Endodermal cell (in vitro differentiated cells): ENCODE measurements around the gene RPS14. TPM values are rescaled to one million over a fixed set of nuclear protein-coding genes. Genes with fewer than 3 reads are reported as not detected.

Experiments
- DNase-seq: peaks from one replicate; pipeline ENCODE4 v3.0.0-alpha.2; 2017
- H3K27ac ChIP-seq: 2 replicates; pipeline ENCODE4 v1.5.1; 2013; ENCODE audit warnings: mild to moderate bottlenecking, low read depth, low read length, moderate library complexity
- H3K27me3 ChIP-seq: 2 replicates; pipeline ENCODE4 v1.6.1; 2013; ENCODE audit warnings: mild to moderate bottlenecking, low read length, moderate library complexity; ENCODE audit not compliant: insufficient read depth, control insufficient read depth, poor library complexity, severe bottlenecking
- H3K36me3 ChIP-seq: 2 replicates; pipeline ENCODE4 v1.7.0; 2013; ENCODE audit warnings: mild to moderate bottlenecking, low read length, moderate library complexity; ENCODE audit not compliant: control insufficient read depth, insufficient read depth
- H3K4me1 ChIP-seq: one replicate; pipeline ENCODE4 v1.7.0; 2013; ENCODE audit warnings: low read length; ENCODE audit not compliant: control insufficient read depth, insufficient read depth
- H3K4me3 ChIP-seq: 2 replicates; pipeline ENCODE4 v1.5.1; 2013; ENCODE audit warnings: mild to moderate bottlenecking, low read length, moderate library complexity
- H3K9ac ChIP-seq: 2 replicates; pipeline ENCODE4 v1.6.1; 2013; ENCODE audit warnings: mild to moderate bottlenecking, low read length, moderate library complexity; ENCODE audit not compliant: poor library complexity, severe bottlenecking; ENCODE audit errors: extremely low read depth
- H3K9me3 ChIP-seq: 2 replicates; pipeline ENCODE4 v1.6.1; 2013; ENCODE audit warnings: mild to moderate bottlenecking, low read length, moderate library complexity; ENCODE audit not compliant: control insufficient read depth
- H3K27ac Mint-ChIP-seq: 2 replicates; pipeline ENCODE4 v1.8.0; 2020; ENCODE audit warnings: mixed read lengths
- H3K27me3 Mint-ChIP-seq: 2 replicates; pipeline ENCODE4 v1.8.0; 2021; ENCODE audit warnings: mild to moderate bottlenecking, mixed read lengths; ENCODE audit not compliant: insufficient read depth
- H3K36me3 Mint-ChIP-seq: 2 replicates; pipeline ENCODE4 v1.8.0; 2020; ENCODE audit warnings: low read depth, mixed read lengths
- H3K4me1 Mint-ChIP-seq: 2 replicates; pipeline ENCODE4 v1.8.0; 2020; ENCODE audit warnings: mixed read lengths
- H3K4me3 Mint-ChIP-seq: 2 replicates; pipeline ENCODE4 v1.8.0; 2020; ENCODE audit warnings: mild to moderate bottlenecking, moderate library complexity, mixed read lengths
- H3K9me3 Mint-ChIP-seq: 2 replicates; pipeline ENCODE4 v1.8.0; 2020; ENCODE audit warnings: mild to moderate bottlenecking, mixed read lengths
- CTCF ChIP-seq: fragments of 200-600 bp; sonication (generic); conservative IDR thresholded peaks from 2 replicates; pipeline ENCODE4 v1.5.0; 2021; ENCODE audit warnings: antibody characterized with exemption, mild to moderate bottlenecking
- WGBS, 2 experiments: methylation state at CpG; one replicate each; pipeline versions ENCODE4 v1.1.5 to v1.1.7; 2013; ENCODE audit warnings: missing lambda C conversion rate in 2 of 2, mixed read lengths in 1 of 2; ENCODE audit not compliant: insufficient coverage in 1 of 2, insufficient read length in 1 of 2; 5-methylcytosine and 5-hydroxymethylcytosine counted together
- total RNA-seq, 2 donors: library from RNA; stranded (reverse); fragmentation: NEBNext Ultra II Directional in 1 of 2; extraction: Animal tissue kit (Norgen Biotek cat#: 25700) in 1 of 2; gene quantifications; 2 replicates in 1 of 2; 3 replicates in 1 of 2; pipeline ENCODE4 v1.2.1, GENCODE V29; 2021

RPS14 gene
- total RNA-seq, 2 donors from 2014 or later, result 2,313 to 2,316 TPM

DNA sequence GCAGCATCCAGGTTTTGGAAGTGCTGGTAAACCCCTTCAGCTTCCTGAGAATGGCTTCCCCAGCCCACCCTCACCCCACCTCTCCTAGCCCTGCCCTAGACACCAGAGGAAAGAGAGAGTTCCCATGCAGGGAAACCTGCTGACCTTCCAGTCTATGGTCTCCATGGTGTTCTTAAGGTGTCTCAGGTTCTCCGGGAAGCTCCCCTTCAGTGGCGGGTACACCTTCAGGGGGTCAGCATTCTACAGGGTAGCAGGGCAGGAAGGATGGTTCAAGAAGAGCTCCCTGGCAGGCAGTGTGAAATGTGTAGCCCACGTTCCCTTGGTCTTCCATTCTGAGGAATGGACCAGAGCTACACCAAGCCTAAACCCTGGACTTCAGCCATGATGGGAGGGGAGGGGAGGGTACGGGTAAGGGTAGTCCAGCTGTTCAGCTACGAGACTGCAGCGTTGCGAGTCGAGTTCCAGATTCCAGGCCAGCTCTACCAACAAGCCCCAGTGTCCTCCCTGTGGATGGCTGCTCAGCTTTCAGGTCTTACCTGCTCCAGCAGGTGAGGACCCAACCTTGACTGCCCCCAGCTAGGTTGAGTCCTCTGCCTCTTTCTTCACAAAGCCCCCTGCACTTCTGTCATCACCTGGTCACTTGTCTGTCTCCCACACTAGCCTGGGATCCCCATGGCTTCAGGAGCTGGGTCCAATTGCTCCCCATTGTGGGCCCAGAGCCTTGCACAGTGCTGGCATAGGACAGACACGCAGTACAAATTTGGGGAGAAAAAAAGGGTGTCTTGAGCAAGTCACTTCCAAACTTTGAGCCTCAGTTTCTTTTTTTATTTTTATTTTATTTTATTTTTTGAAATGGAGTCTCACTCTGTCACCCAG, 44.4 kb downstream of the RPS14 start:
- Mint-ChIP-seq H3K9me3 (no peaks in the 10 kb centered on the region), H3K4me3 (no peak overlapping the region), H3K4me1 (peaks cover 4% of the 10 kb centered on the region), H3K36me3 (peaks cover 9% of the 10 kb centered on the region), H3K27ac (no peak overlapping the region), H3K27me3 (no peaks in the 10 kb centered on the region)
- no peak for DNase-seq
- Histone ChIP-seq H3K4me1 (no peaks in the 10 kb centered on the region), H3K27me3 (no peaks in the 10 kb centered on the region), H3K36me3 (peaks cover 4% of the 10 kb centered on the region), H3K9ac (no peak overlapping the region), H3K4me3 (no peak overlapping the region), H3K9me3 (no peaks in the 10 kb centered on the region), H3K27ac (no peak overlapping the region)
- no peak for TF ChIP-seq CTCF
- WGBS, 2 experiments, result 91 to 100% methylated on average over 5 to 9 of the region's 9 CpGs

DNA sequence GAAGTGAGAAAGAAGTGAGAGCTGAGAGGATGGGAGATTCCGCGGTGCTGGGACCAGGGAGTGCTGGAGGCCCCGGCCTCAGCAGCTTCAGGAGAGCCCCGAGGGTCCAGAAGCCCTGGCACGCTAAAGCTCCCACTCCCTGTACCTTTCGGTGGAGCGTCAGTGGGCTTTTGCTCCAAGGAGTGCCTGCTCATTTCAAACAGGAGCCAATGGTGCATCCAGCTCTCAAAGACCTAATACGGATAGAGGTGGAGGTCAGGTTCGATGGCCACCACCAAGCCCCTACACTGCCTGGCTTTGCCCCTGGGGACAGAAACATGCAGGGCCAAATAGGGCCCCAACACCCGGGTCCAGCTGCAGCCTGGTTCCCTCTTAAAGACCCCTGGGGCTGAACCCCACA, 45.0 kb downstream of the RPS14 start:
- DNase-seq, result no peak
- H3K27me3 ChIP-seq, result no peaks in the 10 kb centered on the region
- H3K4me3 ChIP-seq, result no peak overlapping the region
- no peaks in the 10 kb centered on the region for H3K4me1 Mint-ChIP-seq
- no peak for TF ChIP-seq CTCF
- H3K4me3 Mint-ChIP-seq, result no peak overlapping the region
- H3K4me1 ChIP-seq, result no peaks in the 10 kb centered on the region
- H3K27ac Mint-ChIP-seq, result no peak overlapping the region
- H3K36me3 ChIP-seq, result peaks cover 11% of the 10 kb centered on the region
- no peaks in the 10 kb centered on the region for H3K27me3 Mint-ChIP-seq
- WGBS, 2 experiments, result 95 to 96% methylated on average over 9 to 10 of the region's 10 CpGs
- H3K9me3 Mint-ChIP-seq, result no peaks in the 10 kb centered on the region
- no peaks in the 10 kb centered on the region for H3K9me3 ChIP-seq
- peaks cover 15% of the 10 kb centered on the region for H3K36me3 Mint-ChIP-seq
- no peak overlapping the region for H3K27ac ChIP-seq
- no peak overlapping the region for H3K9ac ChIP-seq

- WGBS, 2 experiments, result 94% methylated on average over 2 to 5 of the region's 5 CpGs
- no peaks in the 10 kb centered on the region for H3K27me3 ChIP-seq
- H3K27ac ChIP-seq, result no peak overlapping the region
- no peak for DNase-seq
- no peaks in the 10 kb centered on the region for H3K27me3 Mint-ChIP-seq
- TF ChIP-seq CTCF, result no peak
- no peak overlapping the region for H3K4me3 Mint-ChIP-seq
- H3K4me3 ChIP-seq, result no peak overlapping the region
- peaks cover 18% of the 10 kb centered on the region for H3K36me3 Mint-ChIP-seq
- H3K27ac Mint-ChIP-seq, result no peak overlapping the region
- H3K4me1 Mint-ChIP-seq, result no peaks in the 10 kb centered on the region
- H3K9ac ChIP-seq, result no peak overlapping the region
- no peaks in the 10 kb centered on the region for H3K4me1 ChIP-seq
- no peaks in the 10 kb centered on the region for H3K9me3 ChIP-seq
- H3K36me3 ChIP-seq, result peaks cover 15% of the 10 kb centered on the region
- no peaks in the 10 kb centered on the region for H3K9me3 Mint-ChIP-seq
Observed at GRCh38 chr5:150404121-150404520, 45.4 kb downstream of the RPS14 start.
